Brain microvascular endothelial cell (primary cell): ENCODE results near the gene DNAJC16.
"Not testable (repeated sequence)": the region's sequence is repeated elsewhere in the genome, so short reads cannot be mapped to it uniquely, and the experiment has no call there.

ENCODE experiments used
- DNase-seq: peaks from one replicate; pipeline ENCODE4 v3.0.0-alpha.2; 2020
- H3K27ac ChIP-seq: fragments of 250-450 bp; sonication (Bioruptor Pico); 2 replicates; pipeline ENCODE4 v1.5.1; 2020; ENCODE audit warnings: mild to moderate bottlenecking, moderate library complexity
- H3K27me3 ChIP-seq: fragments of 250-450 bp; sonication (Bioruptor Pico); replicated peaks from 2 replicates; pipeline ENCODE4 v1.5.1; 2020; ENCODE audit warnings: mild to moderate bottlenecking
- H3K36me3 ChIP-seq: fragments of 250-450 bp; sonication (Bioruptor Pico); replicated peaks from 2 replicates; pipeline ENCODE4 v1.5.1; 2020; ENCODE audit warnings: mild to moderate bottlenecking
- H3K4me3 ChIP-seq: 2 replicates; pipeline ENCODE4 v1.5.1; 2011; ENCODE audit warnings: low read depth, mild to moderate bottlenecking, control low read depth, low read length, moderate library complexity
- CTCF ChIP-seq: IDR thresholded peaks from 2 replicates; pipeline ENCODE4 v1.5.1; 2011; ENCODE audit warnings: low read depth, mild to moderate bottlenecking, moderate library complexity, low read length, control low read depth, inconsistent platforms; ENCODE audit errors: missing control alignments
- in situ Hi-C: cut with HindIII; loops from 2 replicates; pipeline ENCODE4 v1.10.0; 2017; ENCODE audit warnings: low sequenced_read_pairs, low pct_ligation_motif_present

Gene DNAJC16

GRCh38 chr1:15513192-15513591 is 13.5 kb upstream of the DNAJC16 start:
- in situ Hi-C loops = no loop called here
- no peak for TF ChIP-seq CTCF
- H3K4me3 ChIP-seq = no peak overlapping the region
- H3K27me3 ChIP-seq = no peaks in the 10 kb centered on the region
- no peak overlapping the region for H3K27ac ChIP-seq
- no peaks in the 10 kb centered on the region for H3K36me3 ChIP-seq
- DNase-seq = no peak

GRCh38 chr1:15513919-15514318 is 12.7 kb upstream of the DNAJC16 start:
- H3K27ac ChIP-seq = no peak overlapping the region
- no peak for TF ChIP-seq CTCF
- no peaks in the 10 kb centered on the region for H3K36me3 ChIP-seq
- in situ Hi-C loops = no loop called here
- DNase-seq = no peak
- H3K27me3 ChIP-seq = no peaks in the 10 kb centered on the region
- no peak overlapping the region for H3K4me3 ChIP-seq

- H3K4me3 ChIP-seq, H3K36me3 ChIP-seq, H3K27ac ChIP-seq, DNase-seq, H3K27me3 ChIP-seq, in situ Hi-C loops: not testable (repeated sequence)
These were observed 12.1 kb upstream of the DNAJC16 start for GRCh38 chr1:15514557-15514956.

GRCh38 chr1:15515022-15515663 is 11.5 kb upstream of the DNAJC16 start:
- DNase-seq = no peak
- TF ChIP-seq CTCF = no peak
- H3K27ac ChIP-seq = no peak overlapping the region
- in situ Hi-C loops = no loop called here
- H3K27me3 ChIP-seq = no peaks in the 10 kb centered on the region
- no peak overlapping the region for H3K4me3 ChIP-seq
- H3K36me3 ChIP-seq = no peaks in the 10 kb centered on the region

- H3K27ac ChIP-seq = no peak overlapping the region
- no peaks in the 10 kb centered on the region for H3K36me3 ChIP-seq
- in situ Hi-C loops = no loop called here
- DNase-seq = no peak
- H3K4me3 ChIP-seq = no peak overlapping the region
- H3K27me3 ChIP-seq = no peaks in the 10 kb centered on the region
- TF ChIP-seq CTCF = no peak
These were observed 7.0 kb upstream of the DNAJC16 start for GRCh38 chr1:15519625-15520024.

GRCh38 chr1:15521206-15521906 is 5.3 kb upstream of the DNAJC16 start:
- H3K27me3 ChIP-seq, in situ Hi-C loops, H3K36me3 ChIP-seq, H3K4me3 ChIP-seq, H3K27ac ChIP-seq, DNase-seq: not testable (repeated sequence)

- H3K27me3 ChIP-seq = no peaks in the 10 kb centered on the region
- no peak overlapping the region for H3K27ac ChIP-seq
- H3K4me3 ChIP-seq = no peak overlapping the region
- H3K36me3 ChIP-seq = no peaks in the 10 kb centered on the region
- TF ChIP-seq CTCF = no peak
- in situ Hi-C loops = no loop called here
- no peak for DNase-seq
These were observed 4.1 kb upstream of the DNAJC16 start for GRCh38 chr1:15522551-15522950.
